ENCODE measurements around the gene XIRP1.
A peak's percentile ranks its signal among the peaks of the same experiment; 100 is the strongest.

XIRP1 gene

GRCh38 chr3:39211332-39212130 is 19.1 kb upstream of the XIRP1 start:
- DNase-seq (ENCODE audit: extremely low spot score, insufficient read length, low read depth) (no peak), FAIRE-seq (no peak)

GRCh38 chr3:39210078-39210477 is 17.7 kb upstream of the XIRP1 start:
- FAIRE-seq = no peak
- no peak for DNase-seq (ENCODE audit: extremely low spot score, insufficient read length, low read depth)

GRCh38 chr3:39209329-39209970 is 17.1 kb upstream of the XIRP1 start:
- no peak for FAIRE-seq
- no peak for DNase-seq (ENCODE audit: extremely low spot score, insufficient read length, low read depth)

- DNase-seq (ENCODE audit: extremely low spot score, insufficient read length, low read depth) = peak; percentile 30
- FAIRE-seq = peak; percentile 89
These were observed 16.2 kb upstream of the XIRP1 start for GRCh38 chr3:39208463-39209055.

GRCh38 chr3:39207361-39208186 is 15.2 kb upstream of the XIRP1 start:
- no peak for FAIRE-seq
- DNase-seq (ENCODE audit: extremely low spot score, insufficient read length, low read depth) = no peak

GRCh38 chr3:39205919-39206516 is 13.6 kb upstream of the XIRP1 start:
- DNase-seq (ENCODE audit: extremely low spot score, insufficient read length, low read depth) (no peak), FAIRE-seq (no peak)

- no peak for FAIRE-seq
- DNase-seq (ENCODE audit: extremely low spot score, insufficient read length, low read depth) = no peak
These were observed 12.7 kb upstream of the XIRP1 start for GRCh38 chr3:39205131-39205530.

- DNase-seq (ENCODE audit: extremely low spot score, insufficient read length, low read depth) = no peak
- FAIRE-seq = no peak
These were observed 11.5 kb upstream of the XIRP1 start for GRCh38 chr3:39203860-39204259.

GRCh38 chr3:39203402-39203801 is 11.0 kb upstream of the XIRP1 start:
- FAIRE-seq (no peak), DNase-seq (ENCODE audit: extremely low spot score, insufficient read length, low read depth) (no peak)

GRCh38 chr3:39202094-39202493 is 9.7 kb upstream of the XIRP1 start:
- FAIRE-seq (no peak), DNase-seq (ENCODE audit: extremely low spot score, insufficient read length, low read depth) (no peak)

- DNase-seq (ENCODE audit: extremely low spot score, insufficient read length, low read depth) (no peak), FAIRE-seq (no peak)
These were observed 4.4 kb upstream of the XIRP1 start for GRCh38 chr3:39196671-39197356.

GRCh38 chr3:39196034-39196433 is 3.6 kb upstream of the XIRP1 start:
- DNase-seq (ENCODE audit: extremely low spot score, insufficient read length, low read depth) (no peak), FAIRE-seq (no peak)

- no peak for FAIRE-seq
These were observed 996 bp upstream of the XIRP1 start for GRCh38 chr3:39193391-39193790.

GRCh38 chr3:39191773-39192172 is 622 bp downstream of the XIRP1 start:
- DNase-seq (ENCODE audit: extremely low spot score, insufficient read length, low read depth) (no peak), FAIRE-seq (no peak)

More at GRCh38 chr3:39193391-39193790, 996 bp upstream of the XIRP1 start:
- no peak for DNase-seq (ENCODE audit: extremely low spot score, insufficient read length, low read depth)

GRCh38 chr3:39191111-39191510 is 1.3 kb downstream of the XIRP1 start:
- FAIRE-seq = no peak
- DNase-seq (ENCODE audit: extremely low spot score, insufficient read length, low read depth) = no peak

- no peak for DNase-seq (ENCODE audit: extremely low spot score, insufficient read length, low read depth)
- no peak for FAIRE-seq
These were observed 1.9 kb downstream of the XIRP1 start for GRCh38 chr3:39190281-39191025.

GRCh38 chr3:39189959-39190269 is 2.5 kb downstream of the XIRP1 start:
- DNase-seq (ENCODE audit: extremely low spot score, insufficient read length, low read depth) (peak; percentile 55), FAIRE-seq (peak; percentile 95)

GRCh38 chr3:39189150-39189958 is 3.0 kb downstream of the XIRP1 start:
- FAIRE-seq (no peak), DNase-seq (ENCODE audit: extremely low spot score, insufficient read length, low read depth) (no peak)

Data from GM18507 (cell line).